ENCODE results near the gene SDR42E2. TPM values are rescaled to one million over a fixed set of nuclear protein-coding genes. Genes with fewer than 3 reads are reported as not detected.
"Not testable (repeated sequence)": the region's sequence is repeated elsewhere in the genome, so short reads cannot be mapped to it uniquely, and the experiment has no call there.

Gene SDR42E2
- total RNA-seq, 1 donor from 2014 or later: 0.10 TPM

DNA sequence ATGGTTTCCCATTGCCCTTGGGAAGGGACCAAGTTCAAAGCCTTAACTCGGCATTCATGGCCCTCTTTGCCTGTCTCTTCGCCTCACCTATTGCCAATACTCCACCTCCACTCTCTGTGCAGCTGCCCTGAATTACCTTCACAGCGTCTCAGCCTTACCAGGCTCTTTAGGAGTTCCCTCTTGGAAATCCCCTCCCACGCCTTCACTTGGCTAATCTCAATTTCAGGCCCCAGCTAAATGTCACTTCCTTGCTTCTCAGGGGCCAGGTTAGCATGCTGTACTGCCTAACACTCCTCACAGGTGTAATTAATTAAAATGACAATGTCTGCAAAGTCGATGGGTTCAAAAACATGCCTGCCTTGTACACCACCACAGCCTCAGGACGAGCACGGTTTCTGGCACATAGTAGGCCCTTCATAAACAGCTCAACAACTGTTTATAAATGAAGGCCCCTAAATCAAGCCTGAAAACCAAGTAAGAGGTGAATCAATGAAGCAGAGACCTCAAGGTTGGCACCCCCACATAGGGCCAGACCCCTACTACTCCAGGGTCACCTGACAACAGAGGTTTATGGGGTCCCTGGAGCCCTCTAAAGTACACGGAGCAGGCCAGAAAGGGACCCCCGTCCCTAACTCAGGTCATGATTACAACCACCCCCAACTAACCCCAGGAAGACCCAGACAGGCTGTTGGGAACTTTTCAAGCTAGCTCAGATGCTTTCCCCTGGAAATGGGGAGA is 32.6 kb downstream of the SDR42E2 start:
- H3K9me3 Mint-ChIP-seq (ENCODE audit: unreplicated experiment): no peaks in the 10 kb centered on the region
- peaks cover 35% of the 10 kb centered on the region for H3K4me1 Mint-ChIP-seq (ENCODE audit: unreplicated experiment)
- DNase-seq (ENCODE audit: low spot score): no peak
- H3K4me3 Mint-ChIP-seq (ENCODE audit: unreplicated experiment): peak overlapping the region; percentile 65
- peak overlapping the region; percentile 94 for H3K27ac Mint-ChIP-seq (ENCODE audit: unreplicated experiment)
- peaks cover 14% of the 10 kb centered on the region for H3K27me3 Mint-ChIP-seq (ENCODE audit: unreplicated experiment)
- TF ChIP-seq, protein P1, sequence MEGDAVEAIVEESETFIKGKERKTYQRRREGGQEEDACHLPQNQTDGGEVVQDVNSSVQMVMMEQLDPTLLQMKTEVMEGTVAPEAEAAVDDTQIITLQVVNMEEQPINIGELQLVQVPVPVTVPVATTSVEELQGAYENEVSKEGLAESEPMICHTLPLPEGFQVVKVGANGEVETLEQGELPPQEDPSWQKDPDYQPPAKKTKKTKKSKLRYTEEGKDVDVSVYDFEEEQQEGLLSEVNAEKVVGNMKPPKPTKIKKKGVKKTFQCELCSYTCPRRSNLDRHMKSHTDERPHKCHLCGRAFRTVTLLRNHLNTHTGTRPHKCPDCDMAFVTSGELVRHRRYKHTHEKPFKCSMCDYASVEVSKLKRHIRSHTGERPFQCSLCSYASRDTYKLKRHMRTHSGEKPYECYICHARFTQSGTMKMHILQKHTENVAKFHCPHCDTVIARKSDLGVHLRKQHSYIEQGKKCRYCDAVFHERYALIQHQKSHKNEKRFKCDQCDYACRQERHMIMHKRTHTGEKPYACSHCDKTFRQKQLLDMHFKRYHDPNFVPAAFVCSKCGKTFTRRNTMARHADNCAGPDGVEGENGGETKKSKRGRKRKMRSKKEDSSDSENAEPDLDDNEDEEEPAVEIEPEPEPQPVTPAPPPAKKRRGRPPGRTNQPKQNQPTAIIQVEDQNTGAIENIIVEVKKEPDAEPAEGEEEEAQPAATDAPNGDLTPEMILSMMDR (IDR thresholded peaks at IDR 0.05; ENCODE audit: unreplicated experiment): no peak
- H3K36me3 Mint-ChIP-seq (ENCODE audit: low read depth, unreplicated experiment): peaks cover 15% of the 10 kb centered on the region

DNA sequence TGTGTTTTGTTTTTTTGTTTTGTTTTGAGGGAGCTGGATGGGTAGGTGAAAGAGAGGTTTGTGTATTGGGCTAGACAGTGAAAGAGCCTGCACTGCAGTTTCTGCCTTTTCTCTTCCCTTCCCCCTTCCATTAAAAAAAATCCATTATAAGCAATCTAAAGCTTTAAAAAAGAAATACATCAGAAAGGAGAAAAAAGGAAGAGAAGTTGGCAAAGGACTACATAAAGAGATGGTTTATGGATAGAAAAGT is 33.1 kb downstream of the SDR42E2 start:
- peaks cover 13% of the 10 kb centered on the region for H3K27me3 Mint-ChIP-seq (ENCODE audit: unreplicated experiment)
- peak overlapping the region; percentile 87 for H3K4me3 Mint-ChIP-seq (ENCODE audit: unreplicated experiment)

DNA sequence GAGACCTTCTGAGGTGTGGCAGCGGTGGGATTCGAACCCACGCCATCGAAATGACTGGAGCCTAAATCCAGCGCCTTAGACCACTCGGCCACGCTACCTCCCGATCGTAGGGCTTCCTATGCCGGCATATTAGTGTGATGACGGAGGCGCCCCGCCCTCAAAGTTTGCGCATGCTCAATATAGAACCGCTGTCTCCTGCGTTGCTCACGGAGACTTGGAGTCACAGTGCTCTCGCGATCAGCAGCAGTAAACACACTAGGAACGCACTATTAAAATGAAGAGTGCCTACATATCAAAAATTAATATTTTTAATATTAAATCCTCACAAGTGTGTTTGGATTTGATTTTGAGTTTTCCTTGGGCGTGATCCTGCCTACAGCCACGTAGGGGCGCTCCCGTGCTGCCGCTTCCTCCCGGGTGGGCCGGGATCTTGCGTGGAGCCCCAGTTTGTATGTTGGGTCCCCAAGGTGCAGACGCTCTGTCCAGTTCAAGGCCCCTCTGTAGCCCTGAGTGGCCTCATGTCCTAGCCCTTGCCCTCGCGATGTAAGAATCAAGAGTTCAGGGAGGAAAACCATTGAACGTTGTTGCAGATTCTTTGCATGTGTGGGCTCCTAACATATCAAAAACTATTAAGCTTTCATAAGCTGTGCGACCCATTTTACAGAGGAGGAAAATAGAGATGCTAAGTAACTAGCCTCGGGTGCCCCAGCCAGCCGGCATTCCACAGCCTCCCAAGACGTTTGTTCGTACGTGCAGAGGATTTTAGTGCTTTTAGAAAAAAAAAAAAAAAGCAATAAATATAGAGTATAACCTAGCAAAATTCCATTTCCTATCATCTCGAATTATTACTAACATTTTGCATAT is 33.6 kb downstream of the SDR42E2 start:
- peak; percentile 88 for DNase-seq (ENCODE audit: low spot score)
- H3K9me3 Mint-ChIP-seq (ENCODE audit: unreplicated experiment): no peaks in the 10 kb centered on the region
- H3K4me3 Mint-ChIP-seq (ENCODE audit: unreplicated experiment): peak overlapping the region; percentile 87
- TF ChIP-seq, protein P1 (IDR thresholded peaks at IDR 0.05; ENCODE audit: unreplicated experiment): peak; percentile 80
- peaks cover 33% of the 10 kb centered on the region for H3K4me1 Mint-ChIP-seq (ENCODE audit: unreplicated experiment)
- H3K36me3 Mint-ChIP-seq (ENCODE audit: low read depth, unreplicated experiment): peaks cover 15% of the 10 kb centered on the region
- peak overlapping the region; percentile 94 for H3K27ac Mint-ChIP-seq (ENCODE audit: unreplicated experiment)
- H3K27me3 Mint-ChIP-seq (ENCODE audit: unreplicated experiment): peaks cover 11% of the 10 kb centered on the region

More for the DNA sequence above, 33.1 kb downstream of the SDR42E2 start:
- peaks cover 35% of the 10 kb centered on the region for H3K4me1 Mint-ChIP-seq (ENCODE audit: unreplicated experiment)
- H3K27ac Mint-ChIP-seq (ENCODE audit: unreplicated experiment): peak overlapping the region; percentile 94
- TF ChIP-seq, protein P1 (IDR thresholded peaks at IDR 0.05; ENCODE audit: unreplicated experiment): no peak
- no peak for DNase-seq (ENCODE audit: low spot score)
- peaks cover 15% of the 10 kb centered on the region for H3K36me3 Mint-ChIP-seq (ENCODE audit: low read depth, unreplicated experiment)
- no peaks in the 10 kb centered on the region for H3K9me3 Mint-ChIP-seq (ENCODE audit: unreplicated experiment)

DNA sequence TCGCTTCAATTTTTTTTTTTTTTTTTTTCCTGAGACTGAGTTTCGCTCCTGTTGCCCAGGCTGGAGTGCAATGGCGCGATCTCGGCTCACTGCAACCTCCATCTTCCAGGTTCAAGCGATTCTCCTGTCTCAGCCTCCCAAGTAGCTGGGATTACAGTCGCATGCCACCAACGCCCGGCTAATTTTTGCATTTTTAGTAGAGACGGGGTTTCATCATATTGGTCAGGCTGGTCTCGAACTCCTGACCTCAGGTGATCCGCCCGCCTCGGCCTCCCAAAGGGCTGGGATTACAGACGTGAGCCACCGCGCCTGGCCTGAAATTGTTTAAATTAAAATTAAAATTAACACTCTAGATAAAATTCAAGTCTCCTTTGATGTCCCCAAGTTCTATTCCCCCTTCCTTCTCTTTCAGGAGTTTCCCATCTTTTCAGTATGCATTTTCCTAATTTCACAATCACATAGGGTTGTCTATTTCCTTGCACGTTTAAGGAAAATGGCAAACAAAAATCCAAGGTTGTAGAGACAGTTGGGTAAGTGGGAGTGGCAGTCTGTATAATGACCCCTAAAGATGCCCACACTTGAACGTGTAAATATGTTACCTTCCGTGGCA is 34.4 kb downstream of the SDR42E2 start:
- not testable (repeated sequence) for H3K9me3 Mint-ChIP-seq (ENCODE audit: unreplicated experiment); H3K27ac Mint-ChIP-seq (ENCODE audit: unreplicated experiment); H3K27me3 Mint-ChIP-seq (ENCODE audit: unreplicated experiment); DNase-seq (ENCODE audit: low spot score)
- Mint-ChIP-seq H3K36me3 (ENCODE audit: low read depth, unreplicated experiment) (peaks cover 15% of the 10 kb centered on the region), H3K4me3 (ENCODE audit: unreplicated experiment) (peak overlapping the region; percentile 56), H3K4me1 (ENCODE audit: unreplicated experiment) (peaks cover 32% of the 10 kb centered on the region)

DNA sequence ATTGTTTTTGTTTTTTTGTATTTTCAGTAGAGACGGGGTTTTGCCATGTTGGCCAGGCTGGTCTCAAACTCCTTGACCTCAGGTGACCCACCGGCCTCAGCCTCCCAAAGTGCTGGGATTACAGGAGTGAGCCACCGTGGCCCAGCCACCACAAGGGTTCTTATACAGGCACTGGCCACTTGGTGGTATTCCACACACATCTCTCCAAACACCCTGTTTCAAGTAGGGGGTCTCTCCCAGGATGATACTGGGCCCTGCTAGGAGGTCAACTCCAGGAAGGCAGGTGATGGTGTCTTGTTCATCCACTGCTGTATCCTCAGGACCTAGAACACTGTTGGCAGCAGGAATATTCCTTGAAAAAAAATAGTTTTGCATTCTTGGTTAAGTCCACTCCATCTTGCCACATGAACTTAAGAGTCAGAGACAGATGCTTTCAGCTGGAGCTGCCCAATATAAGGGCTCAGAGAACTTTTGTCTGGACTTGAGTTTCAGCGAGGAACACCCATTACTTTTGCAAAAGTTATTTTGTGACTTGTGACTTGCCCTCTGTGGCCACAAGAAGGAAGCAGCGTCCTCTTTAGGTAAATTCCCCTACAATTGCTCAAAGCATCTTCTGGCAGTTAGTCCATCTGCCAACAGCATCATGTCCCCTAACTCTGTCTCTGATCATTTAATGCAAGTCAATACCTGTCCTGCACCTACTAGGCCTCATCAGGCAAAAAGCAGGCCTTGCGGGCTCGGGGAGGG is 36.4 kb downstream of the SDR42E2 start:
- TF ChIP-seq, protein P1 (IDR thresholded peaks at IDR 0.05; ENCODE audit: unreplicated experiment): no peak
- no peaks in the 10 kb centered on the region for H3K9me3 Mint-ChIP-seq (ENCODE audit: unreplicated experiment)
- no peak overlapping the region for H3K4me3 Mint-ChIP-seq (ENCODE audit: unreplicated experiment)
- no peak overlapping the region for H3K27ac Mint-ChIP-seq (ENCODE audit: unreplicated experiment)
- peaks cover 18% of the 10 kb centered on the region for H3K4me1 Mint-ChIP-seq (ENCODE audit: unreplicated experiment)
- H3K36me3 Mint-ChIP-seq (ENCODE audit: low read depth, unreplicated experiment): peaks cover 14% of the 10 kb centered on the region
- peaks cover 8% of the 10 kb centered on the region for H3K27me3 Mint-ChIP-seq (ENCODE audit: unreplicated experiment)
- no peak for DNase-seq (ENCODE audit: low spot score)
